Heart left ventricle (tissue), 16 donors: ENCODE data around the gene RNU1-3. TPM values are rescaled to one million over a fixed set of nuclear protein-coding genes. Genes with fewer than 3 reads are reported as not detected.
"Not testable (repeated sequence)": the region's sequence is repeated elsewhere in the genome, so short reads cannot be mapped to it uniquely, and the experiment has no call there.

ENCODE experiments used
- ATAC-seq, 4 donors: fragments of 200-7000 bp; cut with Tn5 transposase; one replicate each; pipeline ENCODE4 v1.9.1; 2020 to 2022; ENCODE audit warnings: moderate library complexity in 4 of 4, mild to moderate bottlenecking in 3 of 4, moderate number of reproducible peaks in 1 of 4
- DNase-seq, 5 donors: peaks; one replicate each; pipeline ENCODE4 v3.0.0-alpha.2; 2020
- H3K27ac ChIP-seq, 12 donors: fragments of 200-600 bp; sonication (generic) in 4 of 12; one replicate each; pipeline versions ENCODE4 v1.5.0 to v1.8.0; 2016 to 2022; ENCODE audit warnings: mild to moderate bottlenecking in 2 of 12
- H3K27me3 ChIP-seq, 9 donors: fragments of 200-600 bp; sonication (generic) in 2 of 9; one replicate each; pipeline versions ENCODE4 v1.5.1 to v1.8.0; 2016 to 2022; ENCODE audit warnings: mild to moderate bottlenecking in 3 of 9
- H3K36me3 ChIP-seq, 9 donors: fragments of 200-600 bp; sonication (generic) in 2 of 9; one replicate each; pipeline versions ENCODE4 v1.5.0 to v1.8.0; 2018 to 2022; ENCODE audit warnings: mild to moderate bottlenecking in 2 of 9
- H3K4me1 ChIP-seq, 12 donors: fragments of 200-600 bp; sonication (generic) in 4 of 12; one replicate each; pipeline versions ENCODE4 v1.5.0 to v1.8.0; 2016 to 2022; ENCODE audit warnings: mild to moderate bottlenecking in 3 of 12
- H3K4me3 ChIP-seq, 12 donors: fragments of 200-600 bp; sonication (generic) in 4 of 12; one replicate each; pipeline versions ENCODE4 v1.5.0 to v1.8.0; 2017 to 2022; ENCODE audit warnings: mild to moderate bottlenecking in 9 of 12, moderate library complexity in 4 of 12
- H3K9me3 ChIP-seq, 12 donors: fragments of 200-600 bp; sonication (generic) in 4 of 12; one replicate each; pipeline versions ENCODE4 v1.5.0 to v1.8.0; 2016 to 2022; ENCODE audit warnings: mild to moderate bottlenecking in 1 of 12
- WGBS, 4 donors: extraction: QIAGEN DNeasy Blood & Tissue Kit in 2 of 4; methylation state at CpG; one replicate each; pipeline versions ENCODE4 v1.1.5 to v1.1.7; 2013 to 2018; 5-methylcytosine and 5-hydroxymethylcytosine counted together
- intact Hi-C, 10 donors: fragments of 100-400 bp; cut with DNase I; formaldehyde crosslinking; loops; one replicate each; pipeline versions ENCODE4 v1.11.1 to v1.14.2; 2022
- polyA plus RNA-seq, 2 donors: library from polyadenylated mRNA; stranded (reverse); fragments of 200-250 nt; gene quantifications; one replicate each; pipeline ENCODE4 v1.2.3, GENCODE V29; 2013
- total RNA-seq, 9 donors: library from RNA; depleted of rRNA in 2 of 9; stranded (reverse); fragments of >200 nt in 2 of 9; fragmentation: NEBNext Ultra II Directional in 3 of 9; extraction: Animal tissue kit (Norgen Biotek cat#: 25700) in 3 of 9; gene quantifications; one replicate each; pipeline versions ENCODE4 v1.1.0 to v1.2.4, GENCODE V29; 2016 to 2023
- TF ChIP-seq, protein P1 (sequence below), 12 donors: fragments of 200-600 bp; sonication (generic) in 4 of 12; IDR thresholded peaks; one replicate each; pipeline versions ENCODE4 v1.5.0 to v1.8.0; 2018 to 2022; ENCODE audit warnings: antibody characterized with exemption in 12 of 12, mild to moderate bottlenecking in 5 of 12
- donor health status: ischemic (EF 13 %, LVEDD 7.1; RV severe dilation, severe dysfunction).
- donor health status: healthy with polysubstance abuse.
- donor health status: DM: no; HTN: yes; CAD: no.
- donor health status: DM: no; HTN: no; CAD: no.
- donor health status: ischemic (EF 25% LVEDD 6.9; RV normal size, moderate dysfunction).
- donor health status: ischemic (EF 25% LVEDD 5.7; RV mildly dilated, moderate dysfunction).
- donor health status: healthy.
- donor health status: DM: yes; HTN: yes; CAD: no.
- donor health status: ischemic (EF 35%, LVEDD 5.7; RV mildly dilated, moderate dysfunction).
- donor health status: nonischemic (EF 11% LVEDD 7.7; RV severe dilation, severe dysfunction).
- donor health status: DM: yes; HTN: yes; CAD: no.
- donor health status: PGD.
- donor health status: ischemic (EF 29% LVEDD 5.4; RV normal size, mild dysfunction).
- donor health status: nonischemic (EF 23%, LVEDD 6.1; RV moderate dilation, normal function).

Gene RNU1-3
- total and polyA plus RNA-seq, 11 donors = 364 to 3,776 (median 2,470) TPM; not detected in 4

DNA sequence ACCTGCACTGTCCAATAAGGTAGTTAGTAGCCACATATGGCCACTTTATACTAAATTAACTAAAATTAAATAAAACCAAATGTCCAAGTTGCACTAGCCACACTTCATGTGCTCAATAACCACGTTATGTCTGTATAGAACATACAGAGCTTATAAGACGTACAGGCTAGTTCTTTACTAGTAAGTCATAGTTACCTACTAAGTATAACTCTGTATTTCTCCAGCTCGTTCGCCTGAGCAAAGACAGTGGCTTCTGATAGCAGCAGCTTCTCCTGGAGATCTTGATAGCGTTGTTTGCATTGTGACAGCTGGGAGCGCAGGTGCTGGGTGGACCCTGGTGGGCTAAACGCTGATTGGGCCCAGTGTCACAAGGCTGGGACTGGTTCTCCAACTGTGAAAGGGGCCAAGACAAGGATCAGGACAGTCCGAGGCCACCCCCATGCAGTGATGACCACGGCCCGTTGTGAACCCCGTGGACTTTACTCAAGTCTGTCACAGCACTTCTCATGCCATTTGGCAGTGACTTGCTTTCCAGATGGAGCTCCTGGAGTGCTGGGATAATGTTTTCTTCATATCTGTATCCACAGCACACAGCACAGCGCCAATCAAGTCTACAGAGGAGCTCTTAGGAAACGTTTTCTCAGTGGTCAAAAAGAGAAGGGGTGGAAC is 20.5 kb upstream of the RNU1-3 start:
- WGBS, 4 donors = 71 to 75% (median 72%) methylated on average over 11 to 13 of the region's 13 CpGs
- ATAC-seq = peak in 1 of 4 donors; percentile 12
- intact Hi-C loops = not testable (repeated sequence)

DNA sequence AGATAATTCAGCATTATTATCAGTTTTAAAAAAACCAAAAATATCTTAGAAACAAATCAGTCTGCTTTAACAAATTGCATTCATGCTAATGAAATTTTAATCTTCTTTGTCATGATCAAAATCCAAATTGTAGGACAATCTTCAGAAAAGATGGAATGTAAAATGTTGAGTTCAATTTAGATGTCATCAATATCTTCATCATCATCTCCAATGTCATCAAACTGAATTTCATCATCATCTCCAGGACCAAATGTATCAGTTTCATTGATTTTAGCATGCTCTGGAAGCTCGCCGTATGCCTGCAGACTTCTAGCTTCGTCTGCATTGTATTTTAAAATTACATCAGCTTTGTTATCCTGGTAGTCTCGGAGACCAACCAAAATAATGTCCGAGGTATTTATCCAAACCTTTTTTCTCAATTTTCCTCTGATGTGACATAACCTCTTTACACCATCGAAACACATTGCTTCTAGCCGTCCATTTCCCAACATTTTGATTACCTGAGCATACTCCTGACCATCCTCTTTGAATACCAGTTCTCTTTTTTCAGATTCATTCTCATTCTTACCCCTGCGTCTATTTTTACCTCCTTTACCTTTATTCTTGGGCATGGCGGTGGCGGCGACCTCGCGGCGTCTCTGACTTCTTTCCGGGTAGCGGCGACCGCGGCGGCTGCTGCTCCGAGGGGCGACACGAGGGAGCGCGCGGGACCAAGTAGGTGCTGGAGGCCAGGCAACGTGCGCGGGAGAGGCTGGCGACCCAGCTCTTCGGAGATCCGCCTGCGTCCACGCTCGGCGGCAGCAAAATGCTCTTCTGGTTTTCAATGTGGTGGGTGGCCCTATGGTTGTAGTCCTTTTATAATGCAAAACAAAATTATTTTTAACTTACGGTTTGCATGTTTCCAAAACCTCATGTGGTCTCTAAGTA is 19.0 kb upstream of the RNU1-3 start:
- H3K27ac ChIP-seq, H3K36me3 ChIP-seq, intact Hi-C loops, H3K4me1 ChIP-seq, H3K9me3 ChIP-seq, H3K4me3 ChIP-seq: not testable (repeated sequence)
- 25 to 33% (median 27%) methylated on average over 31 to 37 of the region's 37 CpGs for WGBS, 4 donors
- peaks cover 0 to 14% (median 5%) of the 10 kb centered on the region in 9 donors for H3K27me3 ChIP-seq
- ATAC-seq = peak in 2 of 4 donors; percentile 33 to 45
- DNase-seq = peak in 1 of 5 donors; percentile 28

More for the DNA sequence above, 20.5 kb upstream of the RNU1-3 start:
- H3K36me3 ChIP-seq, H3K4me3 ChIP-seq, H3K4me1 ChIP-seq, H3K9me3 ChIP-seq, H3K27ac ChIP-seq: not testable (repeated sequence)
- peak in 1 of 5 donors; percentile 56 for DNase-seq
- H3K27me3 ChIP-seq = peaks cover 0 to 14% (median 5%) of the 10 kb centered on the region in 9 donors

DNA sequence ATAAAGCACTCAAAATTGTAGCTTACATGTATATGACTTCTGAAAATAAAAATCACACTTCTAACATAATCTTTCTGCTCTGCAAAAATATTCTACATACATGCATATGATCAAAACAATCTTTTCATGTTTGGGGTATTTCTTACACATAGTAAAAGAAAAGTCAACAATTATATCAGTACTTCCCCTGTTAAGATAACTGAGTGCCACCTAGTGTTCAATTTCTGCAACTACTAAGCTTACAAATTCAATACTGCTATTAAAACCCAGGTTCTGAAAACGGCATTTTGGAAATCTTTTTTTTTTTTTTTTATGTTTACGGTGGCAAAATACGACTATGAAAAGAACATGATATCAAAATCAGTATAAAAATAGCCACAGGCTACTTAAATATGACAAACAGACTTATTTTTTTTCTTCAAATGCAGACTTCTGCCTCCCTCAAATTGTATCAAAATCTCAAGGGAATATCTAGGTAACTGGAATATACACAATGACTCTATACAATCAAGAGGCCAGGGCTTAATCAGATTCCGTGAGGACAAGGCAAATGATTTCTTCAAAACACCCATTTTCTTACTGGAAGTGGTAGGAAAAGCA is 18.1 kb upstream of the RNU1-3 start:
- 0 to 4% (median 0%) methylated on average over 1 to 4 of the region's 4 CpGs for WGBS, 4 donors
- H3K36me3 ChIP-seq, ATAC-seq, intact Hi-C loops, H3K27ac ChIP-seq, H3K9me3 ChIP-seq, DNase-seq, H3K4me3 ChIP-seq, H3K4me1 ChIP-seq: not testable (repeated sequence)
- peaks cover 0 to 16% (median 5%) of the 10 kb centered on the region in 9 donors for H3K27me3 ChIP-seq
- TF ChIP-seq, protein P1, sequence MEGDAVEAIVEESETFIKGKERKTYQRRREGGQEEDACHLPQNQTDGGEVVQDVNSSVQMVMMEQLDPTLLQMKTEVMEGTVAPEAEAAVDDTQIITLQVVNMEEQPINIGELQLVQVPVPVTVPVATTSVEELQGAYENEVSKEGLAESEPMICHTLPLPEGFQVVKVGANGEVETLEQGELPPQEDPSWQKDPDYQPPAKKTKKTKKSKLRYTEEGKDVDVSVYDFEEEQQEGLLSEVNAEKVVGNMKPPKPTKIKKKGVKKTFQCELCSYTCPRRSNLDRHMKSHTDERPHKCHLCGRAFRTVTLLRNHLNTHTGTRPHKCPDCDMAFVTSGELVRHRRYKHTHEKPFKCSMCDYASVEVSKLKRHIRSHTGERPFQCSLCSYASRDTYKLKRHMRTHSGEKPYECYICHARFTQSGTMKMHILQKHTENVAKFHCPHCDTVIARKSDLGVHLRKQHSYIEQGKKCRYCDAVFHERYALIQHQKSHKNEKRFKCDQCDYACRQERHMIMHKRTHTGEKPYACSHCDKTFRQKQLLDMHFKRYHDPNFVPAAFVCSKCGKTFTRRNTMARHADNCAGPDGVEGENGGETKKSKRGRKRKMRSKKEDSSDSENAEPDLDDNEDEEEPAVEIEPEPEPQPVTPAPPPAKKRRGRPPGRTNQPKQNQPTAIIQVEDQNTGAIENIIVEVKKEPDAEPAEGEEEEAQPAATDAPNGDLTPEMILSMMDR (IDR thresholded peaks at IDR 0.05) = peak; percentile 34 to 56 (median 50)

DNA sequence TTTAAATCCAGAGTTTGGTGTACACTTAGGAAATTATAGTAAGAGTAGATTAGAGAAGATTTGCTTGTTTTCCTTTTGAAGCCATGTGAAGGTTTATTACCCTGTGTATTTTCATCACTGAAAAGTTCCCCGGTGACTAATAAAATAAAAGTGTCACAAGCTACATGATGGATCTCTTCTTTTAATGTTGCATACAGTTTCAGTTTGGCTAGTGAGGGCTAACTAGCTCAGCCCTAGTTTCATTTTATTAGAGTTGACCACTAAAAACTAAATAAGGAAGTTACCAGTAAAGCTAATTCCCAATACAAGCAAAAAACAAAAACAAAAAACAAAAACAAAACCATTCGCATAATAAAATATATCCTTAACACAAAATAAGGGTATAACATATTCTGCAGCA is 17.4 kb upstream of the RNU1-3 start:
- H3K4me3 ChIP-seq, intact Hi-C loops, DNase-seq, H3K4me1 ChIP-seq, H3K36me3 ChIP-seq, ATAC-seq, H3K9me3 ChIP-seq, H3K27ac ChIP-seq: not testable (repeated sequence)
- WGBS, 4 donors = 36 to 75% (median 49%) methylated on average over 1 to 2 of the region's 2 CpGs
- H3K27me3 ChIP-seq = peaks cover 0 to 22% (median 6%) of the 10 kb centered on the region in 9 donors

DNA sequence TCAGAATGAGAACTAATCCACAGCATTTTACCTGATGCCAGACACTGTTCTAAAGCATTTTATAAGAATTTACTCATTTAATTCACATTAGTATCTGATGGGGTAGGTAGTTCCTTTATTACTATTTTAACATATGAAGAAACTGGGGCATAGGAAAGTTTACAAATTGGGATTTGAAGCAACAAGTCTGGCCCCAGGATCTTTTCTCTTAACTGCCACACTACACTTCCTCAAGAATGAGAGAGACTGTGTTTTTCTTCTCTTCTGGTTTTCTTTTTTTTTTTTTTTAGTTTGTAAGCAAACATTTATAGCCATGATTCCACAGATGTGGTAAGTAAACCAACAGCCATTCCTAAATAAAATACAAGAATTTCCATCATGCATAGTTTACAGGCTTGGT is 16.1 kb upstream of the RNU1-3 start:
- DNase-seq, H3K36me3 ChIP-seq, intact Hi-C loops, H3K27ac ChIP-seq, H3K4me3 ChIP-seq, ATAC-seq, H3K4me1 ChIP-seq, H3K9me3 ChIP-seq: not testable (repeated sequence)
- peaks cover 0 to 35% (median 9%) of the 10 kb centered on the region in 9 donors for H3K27me3 ChIP-seq

DNA sequence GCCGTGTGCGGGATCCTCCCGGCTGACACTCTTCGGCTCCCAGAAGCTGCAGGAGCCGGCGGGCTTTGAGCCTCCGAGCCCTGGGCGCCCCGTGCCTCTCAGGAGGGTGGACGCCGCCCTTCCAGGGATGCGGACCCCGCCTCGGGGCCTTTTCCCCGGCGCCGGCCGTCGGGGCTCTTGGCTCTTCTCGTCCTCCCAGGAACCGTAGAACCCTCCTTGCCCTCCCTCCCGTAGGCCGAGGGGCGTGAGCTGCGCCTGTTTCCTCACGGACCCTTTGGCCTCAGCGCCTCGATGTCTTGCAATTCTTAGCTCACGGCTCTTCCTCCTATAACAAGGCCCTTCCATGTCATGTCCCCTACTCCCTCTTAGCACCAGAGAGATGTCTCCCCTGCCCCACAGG is 13.6 kb upstream of the RNU1-3 start:
- H3K4me1 ChIP-seq, H3K9me3 ChIP-seq, intact Hi-C loops, H3K36me3 ChIP-seq, H3K27ac ChIP-seq, H3K4me3 ChIP-seq, ATAC-seq: not testable (repeated sequence)
- H3K27me3 ChIP-seq = peaks cover 0 to 21% (median 0%) of the 10 kb centered on the region in 9 donors
- 24 to 37% (median 28%) methylated on average over 11 to 20 of the region's 29 CpGs for WGBS, 4 donors
- peak in 1 of 5 donors; percentile 48 for DNase-seq
